Activated CD8-positive, alpha-beta memory T cell treated with anti-CD3 and anti-CD28 coated beads for 24 hours (primary cell): ENCODE data around the gene C1orf116.

Experiments used
- DNase-seq: peaks from one replicate; pipeline ENCODE4 v3.0.0-alpha.2; 2020

The C1orf116 gene

DNA sequence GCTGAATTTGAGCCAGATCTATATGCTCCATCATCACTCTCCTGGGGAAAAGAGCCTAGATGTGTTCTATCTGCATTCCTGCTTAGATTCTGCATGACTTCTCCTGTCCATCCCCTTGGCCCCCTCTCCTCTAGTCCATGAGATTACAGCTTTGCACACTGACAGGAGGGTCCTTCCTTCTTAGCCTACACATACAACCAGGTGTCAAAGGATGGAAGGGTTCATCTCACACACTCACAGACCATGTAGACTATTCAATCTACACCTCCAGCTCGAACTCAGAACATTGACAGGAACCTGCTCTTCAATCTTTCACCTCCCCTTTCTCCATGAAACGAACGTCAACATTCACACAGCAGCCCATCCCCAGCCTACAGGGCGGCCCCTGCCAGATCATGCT is 13.8 kb downstream of the C1orf116 start:
- DNase-seq = no peak

GRCh38 chr1:207017615-207018559 is 14.7 kb downstream of the C1orf116 start:
- no peak for DNase-seq

DNA sequence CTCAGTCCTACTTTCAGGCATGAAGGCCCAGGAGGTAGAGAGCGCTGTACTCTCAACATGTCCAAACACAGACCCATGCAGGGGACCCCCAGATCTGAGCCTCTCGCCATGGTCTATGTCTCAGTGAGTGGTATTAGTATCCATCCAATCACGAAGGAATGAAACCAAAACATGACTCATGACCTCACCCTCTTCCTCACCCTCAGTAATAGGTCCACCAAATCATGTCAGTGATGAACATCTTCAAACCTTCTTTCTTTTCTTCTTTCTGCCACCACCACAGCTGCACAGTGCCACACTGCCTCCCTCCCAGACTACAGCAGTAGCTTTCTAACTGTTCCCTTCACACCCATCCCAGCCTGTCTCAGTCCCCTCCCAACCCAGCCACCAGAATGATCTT is 16.8 kb downstream of the C1orf116 start:
- DNase-seq = no peak

DNA sequence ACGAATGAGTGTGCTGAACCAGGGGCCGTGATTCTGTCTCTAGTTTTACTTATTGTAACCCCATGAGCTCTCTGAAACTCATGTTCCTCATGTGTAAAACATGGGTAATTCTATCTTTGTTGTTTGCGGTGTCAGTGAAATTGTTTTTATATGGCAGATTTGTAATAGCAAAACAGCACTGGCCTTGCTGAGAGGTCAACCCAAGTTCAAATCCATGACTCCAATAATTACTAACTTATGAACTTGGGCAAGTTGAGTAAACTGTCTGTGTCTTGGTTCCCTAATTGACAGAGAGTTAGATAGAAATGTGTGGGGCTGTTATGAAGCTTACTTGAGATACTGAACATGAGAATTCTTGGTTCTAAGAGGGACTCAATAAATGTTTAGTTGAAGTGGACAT is 17.8 kb downstream of the C1orf116 start:
- DNase-seq = no peak

DNA sequence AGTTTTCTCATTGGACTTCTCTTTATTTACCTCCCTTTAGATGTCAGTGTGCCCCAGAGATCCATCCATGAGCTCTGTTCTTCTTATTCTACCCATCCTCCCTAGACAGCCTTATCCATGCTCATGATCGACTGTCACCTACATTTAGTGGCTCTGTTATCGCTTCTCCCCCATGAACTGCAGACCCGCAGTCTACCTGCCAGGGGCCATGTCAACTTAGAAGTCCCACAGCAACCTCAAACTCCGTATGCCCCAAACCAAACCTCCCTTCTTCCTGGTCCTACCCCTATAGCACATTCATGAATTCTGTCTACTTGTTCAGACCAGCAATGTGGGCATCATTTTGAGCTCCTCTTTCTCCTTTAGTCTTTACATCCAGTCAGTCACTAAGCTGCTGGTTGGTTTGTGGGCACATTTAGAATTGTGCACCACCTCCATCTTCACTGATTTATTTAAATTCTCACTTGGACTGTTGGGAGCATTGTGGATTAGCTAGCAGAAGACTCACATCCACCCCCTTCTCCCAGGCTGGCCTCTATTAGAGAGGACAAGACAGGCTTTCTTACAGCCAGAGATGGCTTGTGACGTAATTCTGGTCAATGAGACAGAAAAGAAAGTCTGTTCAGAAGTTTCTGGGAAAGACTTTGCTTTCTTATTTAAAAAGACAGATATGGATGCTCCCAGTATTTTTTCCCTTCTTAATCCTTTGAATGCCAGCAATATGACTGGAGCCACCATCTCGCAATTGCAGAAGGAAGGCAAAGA is 19.1 kb downstream of the C1orf116 start:
- no peak for DNase-seq

DNA sequence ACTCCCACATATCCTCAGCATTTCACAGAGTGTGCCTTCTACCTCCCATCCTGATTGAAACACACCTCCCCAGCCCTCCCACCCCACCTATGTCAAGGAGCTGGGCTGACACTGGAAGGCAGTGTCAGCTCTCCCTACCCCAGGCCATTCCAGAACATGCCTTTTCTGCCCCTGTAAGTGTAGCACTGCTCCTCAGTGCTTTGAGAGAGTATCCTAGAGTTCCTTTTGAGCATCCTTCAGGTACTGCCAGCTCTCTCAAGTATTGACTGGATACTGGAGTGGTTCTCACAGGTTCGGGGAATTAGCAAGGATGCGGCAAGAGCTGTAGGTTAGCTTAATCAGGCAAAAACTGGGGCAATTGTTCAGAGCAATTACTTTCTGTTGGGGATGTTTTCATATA is 21.8 kb downstream of the C1orf116 start:
- DNase-seq = no peak

DNA sequence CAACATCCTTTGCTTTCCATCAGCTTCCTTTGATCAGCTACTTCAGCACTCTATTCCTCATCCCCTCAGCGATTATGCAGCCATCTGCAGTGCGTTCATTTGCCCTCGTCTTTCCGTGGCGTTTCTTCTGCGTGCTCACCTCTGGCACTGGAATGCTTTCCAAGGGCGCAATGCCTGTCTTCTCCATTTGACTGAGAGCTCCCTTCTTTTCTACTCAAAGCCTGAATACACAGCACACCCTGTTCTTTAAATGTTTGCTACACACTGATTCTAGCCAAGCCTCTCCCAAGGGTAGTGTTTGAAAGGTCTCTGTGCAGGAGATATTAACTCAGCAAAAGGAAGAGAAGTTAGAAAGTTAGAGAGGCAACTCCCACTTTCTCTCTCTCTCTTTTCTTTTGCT is 22.6 kb downstream of the C1orf116 start:
- no peak for DNase-seq

- no peak for DNase-seq
Measured at GRCh38 chr1:207009182-207009850, 23.2 kb downstream of the C1orf116 start.

DNA sequence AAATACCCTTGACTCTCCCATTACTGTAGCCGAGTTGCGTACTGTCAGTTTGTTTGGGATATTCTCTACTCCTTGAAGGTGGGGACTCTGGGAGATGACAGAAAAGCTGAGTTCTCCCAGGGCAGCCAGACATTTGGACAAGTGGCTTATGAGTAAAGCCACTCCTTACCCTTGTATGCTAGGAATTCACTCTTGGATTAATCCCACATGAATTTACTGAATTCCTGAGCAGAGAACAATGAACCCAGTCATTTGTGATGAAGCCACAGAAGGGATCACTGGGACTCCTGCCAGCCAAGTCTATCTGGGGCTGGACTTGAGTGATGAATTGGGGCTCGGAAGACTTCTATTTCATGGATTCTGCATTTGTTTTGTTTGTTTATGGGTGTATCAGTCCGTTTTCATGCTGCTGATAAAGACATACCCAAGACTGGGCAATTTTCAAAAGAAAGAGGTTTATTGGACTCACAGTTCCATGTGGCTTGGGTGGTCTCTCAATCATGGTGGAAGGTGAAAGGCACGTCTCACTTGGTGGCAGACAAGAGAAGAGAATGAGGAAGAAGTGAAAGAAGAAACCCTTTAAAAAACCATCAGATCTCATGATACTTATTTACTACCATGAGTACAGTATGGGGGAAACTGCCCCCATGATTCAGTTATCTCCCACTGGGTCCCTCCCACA is 25.1 kb downstream of the C1orf116 start:
- no peak for DNase-seq

GRCh38 chr1:207006914-207007313 is 25.6 kb downstream of the C1orf116 start:
- no peak for DNase-seq

GRCh38 chr1:207006083-207006482 is 26.5 kb downstream of the C1orf116 start:
- no peak for DNase-seq

DNA sequence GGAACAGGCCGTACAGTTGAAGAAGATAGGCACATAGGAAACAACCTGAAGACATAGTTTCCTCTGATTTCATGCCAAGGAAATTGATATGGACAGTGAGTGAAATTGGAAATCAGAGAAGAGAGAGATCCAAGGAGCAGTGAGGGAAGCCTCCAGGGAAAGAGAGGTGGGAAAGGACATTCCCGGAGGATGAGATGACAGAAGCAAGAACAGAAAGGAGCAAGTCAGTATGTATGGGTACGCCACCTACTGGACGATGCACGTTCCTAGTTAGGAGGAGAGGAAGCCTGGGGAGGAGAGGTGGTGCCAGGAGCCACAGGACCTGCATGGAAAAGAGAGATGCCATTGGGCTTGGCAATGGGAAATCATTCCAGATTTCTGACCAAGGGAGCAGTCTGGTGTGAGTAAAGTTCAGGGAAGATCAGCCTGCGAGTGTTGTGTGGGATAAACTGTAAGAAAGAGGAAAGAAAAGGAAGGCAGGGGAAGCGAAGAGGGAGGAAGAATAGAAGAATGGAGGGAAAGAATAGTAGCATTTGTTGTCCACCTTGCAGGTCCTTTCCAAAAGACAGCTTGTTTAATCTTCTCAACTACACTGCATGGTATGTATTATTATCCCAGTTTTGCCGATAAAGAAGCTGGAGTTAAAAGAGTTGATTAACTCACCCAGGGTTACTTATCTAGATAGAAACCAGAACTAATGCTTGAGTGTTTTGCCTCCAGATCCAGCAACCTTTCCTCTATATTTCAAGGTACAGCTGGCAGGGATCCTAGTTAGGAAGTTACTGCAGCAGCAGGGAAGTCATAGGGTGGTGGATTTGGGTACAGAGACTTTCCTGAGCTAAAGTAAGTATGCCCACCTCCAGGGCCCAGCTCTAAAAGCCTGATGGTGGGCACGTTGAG is 27.4 kb downstream of the C1orf116 start:
- no peak for DNase-seq

- DNase-seq = no peak
Measured at GRCh38 chr1:207003210-207003609, 29.3 kb downstream of the C1orf116 start.

DNA sequence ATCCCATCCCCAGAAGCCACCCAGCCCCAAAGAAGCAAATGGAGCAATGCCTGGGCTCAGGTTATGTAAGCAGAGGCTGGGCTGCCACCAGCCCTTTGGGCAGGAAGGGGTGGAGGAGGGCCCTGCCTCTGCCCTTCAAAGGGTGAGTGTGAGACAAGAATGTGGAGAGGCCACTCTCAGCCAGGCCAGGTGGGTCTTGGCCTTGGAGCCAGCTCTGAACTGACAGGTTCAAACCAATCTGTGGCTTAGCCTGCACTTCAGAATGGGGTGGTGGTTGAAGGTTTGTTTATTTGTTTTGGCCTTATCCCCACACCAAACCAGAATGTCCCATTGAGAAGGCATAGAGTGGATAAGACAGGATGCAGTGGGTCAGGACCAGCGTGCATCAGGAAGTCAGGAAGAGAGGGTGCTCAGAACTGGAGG is 29.8 kb downstream of the C1orf116 start:
- DNase-seq = no peak

DNA sequence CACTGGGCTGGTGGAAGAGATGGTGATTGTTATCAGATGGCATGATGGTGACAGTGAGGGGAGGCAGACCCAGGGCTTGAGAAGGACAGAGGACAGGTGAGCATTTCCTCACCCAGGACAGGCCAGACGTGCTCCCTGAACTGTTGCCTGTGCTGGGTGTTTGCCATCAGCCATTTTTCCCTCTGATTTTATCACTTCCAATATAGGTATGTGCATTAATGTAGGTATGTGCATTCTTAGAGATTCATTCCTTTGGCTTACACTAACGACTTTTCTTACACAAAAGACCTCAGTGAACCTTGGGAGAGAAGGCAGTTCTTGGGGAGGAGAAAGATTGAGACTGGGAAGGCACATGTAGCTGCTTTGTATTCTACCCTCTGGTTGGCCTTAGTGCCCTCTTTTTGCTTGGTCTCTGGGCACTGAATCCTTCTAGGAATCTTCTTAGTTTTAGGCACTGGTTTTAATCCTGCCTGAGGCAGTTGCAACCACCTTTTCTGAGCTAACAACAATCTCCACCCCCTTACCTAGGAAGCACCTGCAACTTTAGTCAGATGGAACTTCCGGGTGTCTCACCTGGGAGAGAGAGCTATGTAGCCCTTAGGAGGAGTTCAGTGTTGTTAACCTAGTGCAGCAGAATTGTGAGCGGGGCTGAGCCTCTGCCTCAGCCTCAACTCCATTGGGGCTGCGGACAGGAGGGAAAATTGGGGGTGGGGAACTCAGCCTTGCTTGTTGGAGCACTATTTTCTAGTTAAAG is 30.9 kb downstream of the C1orf116 start:
- no peak for DNase-seq

DNA sequence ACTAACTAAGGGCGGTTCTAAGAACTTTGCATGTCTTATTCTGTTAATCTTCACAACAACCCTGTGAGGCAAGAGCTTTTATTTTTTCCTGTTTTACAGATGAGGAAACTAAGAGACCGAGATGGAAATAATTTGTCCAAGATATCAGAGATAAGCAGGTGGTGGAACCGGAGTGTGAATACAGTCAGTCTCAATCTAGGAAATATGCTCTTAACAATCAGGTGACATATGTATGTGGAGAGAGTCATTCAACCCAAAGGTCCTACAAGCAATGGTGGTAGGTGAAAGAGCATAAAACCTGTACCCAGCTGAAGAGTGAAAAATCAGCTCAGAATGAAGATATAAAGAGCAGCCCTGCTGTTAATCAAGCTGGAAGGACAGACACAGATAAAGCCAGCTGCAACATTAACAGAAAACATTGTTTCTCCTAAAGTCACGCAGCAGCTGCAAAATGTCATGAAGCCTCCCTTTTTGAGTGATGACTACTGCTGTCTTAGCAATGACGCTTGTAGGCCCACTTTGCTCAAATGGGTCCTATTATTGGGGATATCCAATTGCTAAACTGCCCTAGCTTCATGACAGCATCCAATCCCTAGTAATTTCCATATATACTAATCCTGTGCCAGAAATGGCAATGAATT is 31.8 kb downstream of the C1orf116 start:
- DNase-seq = no peak

DNA sequence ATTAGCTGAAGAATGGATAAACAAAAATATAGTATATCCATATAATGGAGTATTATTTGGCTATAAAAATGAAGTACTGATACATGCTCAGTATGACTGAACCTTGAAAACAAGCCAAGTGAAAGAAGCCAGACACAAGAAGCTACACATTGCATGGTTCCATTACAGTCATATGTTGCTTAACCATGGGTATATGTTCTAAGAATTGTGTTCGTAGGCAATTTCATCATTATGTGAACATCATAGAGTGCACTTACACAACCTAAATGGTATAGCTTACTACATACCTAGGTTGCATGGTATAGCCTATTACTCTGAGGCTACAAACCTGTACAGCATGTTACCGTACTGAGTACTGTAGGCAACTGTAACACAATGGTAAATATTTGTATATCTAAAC is 33.7 kb downstream of the C1orf116 start:
- no peak for DNase-seq

DNA sequence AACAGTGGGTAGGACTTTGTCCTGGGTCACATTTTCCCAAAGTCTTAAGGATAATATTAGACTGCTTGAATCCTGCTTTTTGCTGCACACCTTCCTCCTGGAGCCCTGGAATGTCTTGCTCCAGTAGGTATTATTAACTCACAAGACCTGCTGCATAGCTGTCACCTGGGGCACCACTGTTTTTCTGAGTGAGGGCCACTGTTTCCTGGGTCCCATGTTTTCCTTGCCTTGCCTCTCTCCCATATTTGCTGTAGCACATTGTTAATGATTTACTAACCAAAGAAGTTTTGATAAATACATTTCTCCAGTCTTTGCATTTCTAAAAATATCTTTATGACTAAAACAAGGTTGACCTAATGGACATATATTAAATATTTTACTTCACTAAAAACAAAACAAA is 39.8 kb downstream of the C1orf116 start:
- no peak for DNase-seq

- DNase-seq = no peak
Measured at GRCh38 chr1:206987873-206988272, 44.7 kb downstream of the C1orf116 start.

GRCh38 chr1:206986885-206987284 is 45.7 kb downstream of the C1orf116 start:
- no peak for DNase-seq

DNA sequence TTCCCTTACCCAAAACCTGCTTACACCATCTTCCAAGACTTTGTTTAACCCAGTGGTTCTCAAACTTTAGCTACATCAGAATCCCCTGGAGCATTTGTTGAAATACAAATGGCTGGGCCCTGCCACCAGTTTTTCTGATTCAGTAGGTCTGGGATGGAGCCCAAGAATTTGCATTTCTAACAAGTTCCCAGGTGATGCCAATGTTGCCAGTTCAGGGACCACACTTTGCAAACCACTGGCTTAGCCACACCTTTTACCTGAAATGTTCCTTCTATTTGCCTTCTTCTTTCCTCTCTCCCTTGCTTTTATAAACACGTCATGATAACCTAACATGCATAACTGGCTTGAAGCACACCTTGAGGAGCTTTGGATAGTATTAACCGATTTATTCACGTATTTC is 46.2 kb downstream of the C1orf116 start:
- no peak for DNase-seq
